Left hindlimb (tissue), 1 donor: Measurements from ENCODE around the gene MUCL3.
A peak's percentile ranks its signal among the peaks of the same experiment; 100 is the strongest.
"Not testable (repeated sequence)": the region's sequence is repeated elsewhere in the genome, so short reads cannot be mapped to it uniquely, and the experiment has no call there.

ENCODE experiments used
- DNase-seq: peaks from one replicate; pipeline ENCODE4 v3.0.0-alpha.2; 2018

Gene MUCL3

DNA sequence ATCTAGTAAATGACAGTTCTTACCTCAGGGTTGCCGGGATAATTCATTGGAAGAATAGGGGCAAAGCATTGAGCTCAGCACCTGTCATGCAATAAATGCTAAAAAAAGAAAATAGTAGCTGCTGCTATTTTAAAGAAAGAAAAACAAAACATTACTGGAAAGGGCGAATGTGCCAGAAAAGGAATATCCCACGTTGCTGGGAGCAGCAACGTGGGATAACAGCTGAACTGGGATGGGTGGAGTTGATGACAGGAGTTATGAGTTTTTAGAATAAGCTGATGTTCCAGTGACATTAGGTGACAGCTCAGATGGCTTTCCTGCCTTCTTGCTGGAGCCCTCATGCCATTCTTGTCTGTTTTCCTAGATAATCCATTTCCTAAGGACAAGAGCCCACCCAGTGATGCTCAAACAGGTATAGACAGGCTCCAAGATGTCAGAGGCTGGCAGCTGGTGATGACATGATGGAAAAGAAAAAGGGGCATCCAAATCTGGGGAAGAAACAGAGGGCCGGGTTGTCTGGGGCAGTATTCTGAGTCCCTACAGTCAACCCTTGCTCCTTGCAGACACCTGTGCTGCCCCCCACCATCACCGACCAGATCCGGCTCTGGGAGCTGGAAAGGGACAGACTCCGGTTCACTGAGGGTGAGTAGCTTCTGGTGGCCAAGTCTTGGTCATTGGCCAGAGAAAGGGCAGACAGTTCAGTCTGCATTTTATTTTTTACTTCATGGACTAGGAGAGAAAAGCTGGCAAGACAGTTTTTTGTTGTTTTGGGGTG, 27.8 kb upstream of the MUCL3 start:
- no peak for DNase-seq

DNA sequence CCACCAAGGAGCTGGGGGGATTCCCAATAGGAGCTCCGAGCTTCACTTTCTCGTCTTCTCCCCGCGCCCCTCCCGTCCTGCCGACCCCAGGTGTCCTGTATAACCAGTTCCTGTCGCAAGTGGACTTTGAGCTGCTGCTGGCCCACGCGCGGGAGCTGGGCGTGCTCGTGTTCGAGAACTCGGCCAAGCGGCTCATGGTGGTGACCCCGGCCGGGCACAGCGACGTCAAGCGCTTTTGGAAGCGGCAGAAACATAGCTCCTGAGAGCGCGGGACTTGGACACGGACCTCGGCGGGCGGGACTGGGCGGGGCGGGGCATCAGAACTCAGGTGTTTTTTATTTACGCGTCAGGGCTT, 27.1 kb upstream of the MUCL3 start:
- no peak for DNase-seq

DNA sequence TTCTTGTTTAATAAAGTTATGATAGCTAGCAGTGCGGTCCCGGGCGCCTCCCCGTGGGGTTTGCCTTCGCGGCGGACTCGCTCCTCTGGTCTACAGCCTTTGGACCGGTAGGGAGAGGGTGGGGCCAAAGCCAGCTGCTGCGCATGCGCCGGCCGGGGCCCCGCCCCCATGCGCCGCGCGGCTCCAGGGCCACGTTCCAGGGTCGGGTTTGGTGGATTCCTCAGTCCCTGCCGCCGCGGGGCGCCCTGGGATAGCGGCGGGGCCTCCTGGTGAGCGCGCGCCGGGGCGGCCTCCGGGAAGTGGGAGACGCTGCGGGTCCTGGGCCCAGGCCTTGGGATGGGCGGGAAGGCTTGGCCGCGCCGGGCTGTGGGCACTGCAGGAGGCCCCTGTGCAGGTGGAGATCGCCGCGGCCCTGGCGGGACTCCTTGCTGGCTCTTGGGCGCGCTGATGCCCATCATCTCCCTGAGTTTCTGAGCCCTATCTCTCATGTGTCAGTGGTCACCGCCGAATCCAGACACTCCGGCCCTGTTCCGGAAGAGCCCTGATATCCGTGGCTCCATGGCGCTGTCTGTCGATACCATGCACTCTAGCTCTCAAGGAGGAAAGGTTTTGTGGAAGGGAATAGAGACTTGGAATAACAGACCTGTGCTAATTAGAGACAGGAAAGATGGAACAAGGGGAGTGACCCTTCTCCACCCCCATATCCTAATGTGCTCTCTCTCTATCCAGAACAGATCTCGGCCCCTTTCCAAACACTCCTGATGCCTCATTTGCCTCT, 26.5 kb upstream of the MUCL3 start, which contains the start of gene VARS2:
TSS of gene VARS2 (plus strand) at position 163 of the 778 bp plus-strand sequence. CDS start at position 762, 599 bp downstream.
- peak; percentile 95 for DNase-seq

GRCh38 chr6:30914854-30915590, 25.8 kb upstream of the MUCL3 start:
- DNase-seq: peak; percentile 49

- peak; percentile 48 for DNase-seq
Observed at GRCh38 chr6:30915591-30915946, 25.2 kb upstream of the MUCL3 start.

- no peak for DNase-seq
Observed at GRCh38 chr6:30917041-30917440, 23.7 kb upstream of the MUCL3 start.

DNA sequence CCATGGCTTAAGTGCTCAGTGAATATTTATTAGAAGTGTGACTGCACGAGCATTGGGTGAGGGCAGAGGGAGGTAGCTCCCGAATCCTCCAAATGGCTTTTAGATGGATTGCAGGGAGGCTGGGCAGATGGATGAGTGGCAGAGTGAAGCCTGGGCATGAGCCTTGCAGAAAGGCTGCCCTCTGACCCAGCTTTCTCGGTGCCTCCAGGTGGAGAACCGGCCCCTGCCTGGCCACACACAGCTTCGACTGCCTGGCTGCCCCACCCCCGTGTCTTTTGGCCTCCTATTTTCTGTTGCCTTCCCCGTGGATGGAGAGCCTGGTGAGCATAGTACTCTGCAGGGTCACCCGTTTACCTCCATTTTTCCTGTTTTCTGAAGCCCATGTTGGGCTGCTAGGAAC, 23.3 kb upstream of the MUCL3 start:
- no peak for DNase-seq

DNA sequence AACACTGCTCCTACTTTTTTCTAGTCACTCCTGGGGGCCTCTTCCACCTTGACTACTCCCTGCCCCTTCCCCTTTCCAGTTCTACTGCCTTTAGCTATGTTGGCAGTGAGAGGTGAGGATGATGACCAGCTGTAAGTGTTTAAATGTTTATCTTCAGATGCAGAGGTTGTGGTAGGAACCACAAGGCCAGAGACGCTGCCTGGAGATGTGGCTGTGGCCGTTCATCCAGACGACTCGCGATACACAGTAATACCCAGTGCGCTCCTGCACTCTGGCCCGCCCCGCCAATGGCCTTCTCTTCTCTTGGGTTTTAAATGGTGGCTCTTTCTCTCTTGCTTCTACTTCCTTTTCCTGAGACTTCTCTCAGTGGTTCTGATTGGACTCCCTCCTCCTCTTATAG, 22.1 kb upstream of the MUCL3 start:
- DNase-seq: no peak

- no peak for DNase-seq
Observed at GRCh38 chr6:30922447-30922852, 18.3 kb upstream of the MUCL3 start.

DNA sequence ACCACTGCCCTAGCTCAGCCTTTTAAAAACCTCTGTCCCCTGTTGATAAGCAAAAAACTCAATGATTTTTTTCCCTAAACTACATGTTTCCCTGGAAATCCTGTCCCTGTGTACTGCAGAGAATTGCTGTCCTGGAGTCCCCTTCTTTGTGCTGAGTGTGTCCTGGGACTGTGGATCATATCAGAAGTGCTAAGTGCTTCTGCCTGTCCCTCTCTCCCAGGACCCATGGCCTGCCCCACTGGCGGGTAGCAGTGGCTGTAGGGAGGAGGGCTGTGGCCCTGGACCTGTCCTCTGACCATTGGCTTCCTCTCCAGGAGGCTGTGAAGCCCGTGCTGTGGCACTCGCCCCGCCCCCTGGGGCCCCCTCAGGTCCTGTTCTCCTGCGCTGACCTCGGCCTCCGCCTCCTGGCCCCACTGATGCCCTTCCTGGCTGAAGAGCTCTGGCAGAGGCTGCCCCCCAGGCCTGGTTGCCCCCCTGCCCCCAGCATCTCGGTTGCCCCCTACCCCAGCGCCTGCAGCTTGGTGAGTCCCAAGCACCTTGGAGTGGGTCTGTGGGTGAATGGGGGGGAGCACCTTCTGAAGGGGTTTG, 16.6 kb upstream of the MUCL3 start:
- DNase-seq: not testable (repeated sequence)

DNA sequence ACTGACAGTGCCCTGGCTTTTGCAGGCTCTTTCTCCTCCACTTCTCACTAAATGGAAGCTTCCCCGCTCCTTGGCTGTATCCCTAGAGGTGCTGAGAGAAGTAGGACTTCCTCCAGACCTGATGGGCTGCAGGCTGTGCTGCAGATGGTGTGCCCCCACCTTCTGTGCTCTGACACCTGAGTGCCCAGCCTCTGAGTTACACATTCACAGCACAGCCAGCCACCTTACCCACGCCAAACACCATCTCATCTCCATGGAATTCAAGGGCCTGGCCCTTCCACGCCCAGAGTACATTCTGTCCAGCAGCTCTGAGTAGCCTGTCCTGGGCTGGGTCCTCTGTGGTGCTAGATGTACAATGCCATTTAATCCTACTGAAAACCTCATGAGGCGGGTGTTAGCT, 14.1 kb upstream of the MUCL3 start:
- no peak for DNase-seq

DNA sequence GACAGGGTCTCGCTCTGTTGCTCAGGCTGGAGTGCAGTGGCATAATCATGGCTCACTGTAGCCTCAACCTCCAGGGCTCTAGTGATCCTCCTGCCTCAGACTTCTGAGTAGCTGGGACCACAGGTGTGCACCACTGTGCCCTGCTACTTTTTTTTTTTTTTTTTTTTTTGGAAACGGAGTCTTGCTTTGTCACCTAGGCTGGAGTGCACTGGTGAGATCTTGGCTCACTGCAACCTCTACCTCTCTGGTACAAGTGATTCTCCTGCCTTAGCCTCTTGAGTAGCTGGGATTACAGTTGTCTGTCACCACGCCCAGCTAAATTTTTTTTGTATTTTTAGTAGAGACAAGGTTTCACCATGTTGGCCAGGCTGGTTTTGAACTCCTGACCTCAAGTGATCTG, 13.7 kb upstream of the MUCL3 start:
- DNase-seq: not testable (repeated sequence)

- no peak for DNase-seq
Observed at GRCh38 chr6:30928677-30929076, 12.1 kb upstream of the MUCL3 start.

DNA sequence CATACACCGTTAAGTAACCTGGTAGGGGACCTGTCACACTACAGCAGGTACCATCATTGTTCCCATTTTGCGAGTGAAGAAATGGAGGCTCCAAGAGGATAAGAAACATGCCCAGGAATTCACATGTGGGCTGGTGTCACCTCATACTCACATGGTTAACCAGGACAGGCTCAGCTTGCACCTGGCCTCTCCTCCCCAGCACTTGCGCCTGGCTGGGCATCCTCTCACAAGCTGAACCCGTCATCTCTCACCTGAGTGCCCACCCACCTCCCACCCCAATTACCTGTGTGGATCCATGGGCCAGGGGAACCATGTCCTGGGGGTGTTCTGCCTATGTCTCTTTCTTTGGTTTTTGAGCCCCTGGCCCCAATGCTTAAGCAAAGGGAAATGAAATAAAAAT, 10.3 kb upstream of the MUCL3 start:
- DNase-seq: no peak

GRCh38 chr6:30931272-30931671, 9.5 kb upstream of the MUCL3 start:
- DNase-seq: no peak

DNA sequence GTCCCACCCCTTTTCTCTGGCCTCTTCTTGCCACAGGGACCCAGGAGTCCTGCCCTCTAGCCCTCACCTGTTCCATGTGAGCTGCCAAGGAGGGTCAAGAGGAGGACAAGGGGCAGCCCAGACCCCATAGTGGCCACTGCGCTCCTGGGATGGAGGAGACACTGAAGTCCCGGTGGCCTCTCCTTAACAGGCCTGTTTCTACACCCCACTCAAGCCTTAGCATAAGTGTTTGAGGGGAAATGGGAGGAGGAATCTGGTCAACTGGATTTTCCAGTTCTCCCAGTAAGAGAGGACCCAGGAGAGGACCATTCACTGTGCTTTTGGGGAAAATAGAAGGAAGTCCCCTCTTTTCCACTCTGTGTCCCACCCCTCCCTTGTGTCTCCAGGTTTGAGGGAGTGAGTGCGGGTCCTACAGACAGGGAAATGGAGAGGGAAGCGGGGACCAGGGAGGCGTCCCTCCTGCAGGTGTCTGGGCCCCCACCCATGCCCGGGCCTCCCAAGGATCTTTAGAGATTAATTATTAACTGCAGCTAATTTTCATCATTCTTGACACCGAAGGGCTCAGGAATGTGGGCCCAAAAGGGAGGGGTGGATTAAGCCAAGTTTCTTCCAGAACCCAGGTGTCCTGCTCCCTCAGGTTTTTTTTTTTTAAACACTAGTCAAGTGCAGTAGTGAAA, 8.7 kb upstream of the MUCL3 start, which contains the start of gene SFTA2:
TSS of gene SFTA2 (minus strand) at position 202 of the 677 bp plus-strand sequence. CDS start at position 128, 74 bp downstream.
- DNase-seq: no peak

DNA sequence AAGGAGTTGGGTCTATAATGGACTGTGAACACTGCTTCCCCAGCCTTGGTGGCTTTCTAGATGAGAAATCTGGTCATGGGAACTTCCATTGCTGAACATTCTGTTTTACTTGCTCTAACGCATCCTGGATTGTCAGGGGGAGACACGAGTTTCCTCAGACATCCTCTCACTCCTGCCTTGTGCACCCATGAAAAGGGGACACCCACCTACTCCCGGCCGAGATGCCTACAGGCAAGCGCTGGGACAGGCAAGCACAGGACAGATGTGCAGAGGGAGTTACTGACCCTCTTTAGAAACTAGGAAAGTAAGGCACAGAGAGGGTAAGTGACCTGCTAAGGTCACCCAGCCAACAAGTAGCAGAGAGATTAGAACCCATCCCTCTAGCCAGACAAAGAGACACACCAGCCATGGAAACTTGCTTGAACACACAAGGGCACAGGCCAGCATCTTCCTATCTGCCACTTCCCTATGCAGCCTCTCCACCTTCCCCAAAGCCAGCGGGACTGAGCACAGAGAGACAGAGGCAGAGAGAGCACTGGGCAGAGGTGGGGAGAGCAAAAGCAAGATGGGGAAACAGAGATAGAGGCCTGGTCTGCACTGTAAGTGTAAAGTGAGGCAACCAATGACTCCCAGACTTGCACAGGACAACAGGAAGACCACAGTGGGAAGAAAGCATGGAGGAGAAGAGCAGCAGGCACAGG, 8.0 kb upstream of the MUCL3 start:
- DNase-seq: no peak

- DNase-seq: no peak
Observed at GRCh38 chr6:30935018-30935417, 5.8 kb upstream of the MUCL3 start.

DNA sequence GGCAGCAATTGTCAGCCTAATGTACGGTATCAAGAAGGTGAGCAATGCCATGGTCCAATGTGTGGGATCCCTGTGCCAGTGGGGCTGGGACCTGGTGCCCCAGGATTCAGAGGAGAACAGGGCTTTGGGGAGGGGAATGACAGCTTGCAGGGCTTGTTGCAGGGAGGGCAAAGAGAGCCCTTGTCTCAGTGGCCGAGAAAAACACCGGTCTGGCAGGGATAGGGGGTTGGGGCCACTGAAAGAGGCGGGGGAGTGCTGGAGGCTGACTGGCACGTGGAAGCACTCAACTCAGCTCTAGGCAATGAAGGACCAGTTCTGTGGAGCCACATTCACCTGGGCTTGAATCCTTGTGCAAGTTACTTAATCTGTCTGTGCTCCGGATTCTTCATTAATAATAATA, 3.5 kb upstream of the MUCL3 start:
- no peak for DNase-seq

DNA sequence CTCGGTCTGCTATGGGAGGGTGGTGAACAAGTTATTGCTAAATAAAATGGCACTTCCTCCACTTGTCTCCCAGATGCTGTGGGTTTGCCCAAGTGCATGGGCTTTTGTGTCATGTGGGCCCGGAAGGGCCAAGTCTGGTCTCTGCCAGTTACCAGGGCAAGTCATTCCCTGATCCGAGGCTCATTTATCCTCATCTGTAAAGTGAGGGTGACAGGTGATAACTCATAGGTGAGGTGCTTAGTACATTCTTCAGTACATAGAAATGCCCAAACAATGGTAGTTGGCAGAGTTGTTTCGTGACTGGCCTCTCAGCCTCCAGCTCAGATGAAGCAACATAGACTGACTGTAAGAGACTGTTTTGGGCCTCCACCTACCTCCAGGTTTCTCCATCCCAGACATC, 2.0 kb upstream of the MUCL3 start:
- no peak for DNase-seq

- no peak for DNase-seq
Observed at GRCh38 chr6:30939473-30939872, 1.3 kb upstream of the MUCL3 start.
